UCSD-AML1 (cell line): Measurements from ENCODE around the gene SRD5A3.

Experiments
- DNase-seq: peaks from one replicate; lab custom pipeline; 2025; ENCODE audit not compliant: unreplicated experiment; lab: John Stamatoyannopoulos, UW

SRD5A3 gene

GRCh38 chr4:55407119-55407518, 61.1 kb downstream of the SRD5A3 start:
- no peak for DNase-seq

- no peak for DNase-seq
Observed at GRCh38 chr4:55407764-55408163, 61.7 kb downstream of the SRD5A3 start.

GRCh38 chr4:55409468-55410171, 63.6 kb downstream of the SRD5A3 start:
- no peak for DNase-seq

GRCh38 chr4:55410431-55410830, 64.4 kb downstream of the SRD5A3 start:
- DNase-seq: no peak

DNA sequence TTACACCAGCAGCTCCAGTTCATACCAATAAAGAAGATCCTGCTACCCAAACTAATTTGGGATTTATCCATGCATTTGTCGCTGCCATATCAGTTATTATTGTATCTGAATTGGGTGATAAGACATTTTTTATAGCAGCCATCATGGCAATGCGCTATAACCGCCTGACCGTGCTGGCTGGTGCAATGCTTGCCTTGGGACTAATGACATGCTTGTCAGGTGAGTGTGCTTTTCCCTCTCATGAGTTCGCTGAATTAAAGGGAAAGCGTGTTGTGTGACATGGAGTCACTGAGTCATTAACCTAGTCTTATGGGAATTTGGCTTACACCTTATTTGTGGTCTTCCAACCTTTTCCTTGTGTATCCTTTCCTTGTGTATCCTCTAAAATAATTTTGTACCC, 65.6 kb downstream of the SRD5A3 start:
- no peak for DNase-seq

- no peak for DNase-seq
Observed at GRCh38 chr4:55416176-55416575, 70.1 kb downstream of the SRD5A3 start.
